MCF 10A (cell line): ENCODE results near the gene FAM227B. TPM values are rescaled to one million over a fixed set of nuclear protein-coding genes. Genes with fewer than 3 reads are reported as not detected.

Experiments
- BruUV-seq: library from RNA; stranded (reverse); fragments of 400-500 nt; replicated peaks from 2 replicates; lab custom pipeline; 2021; lab: Mats Ljungman, UMichigan
- CTCF ChIA-PET: fragments of 300-600 bp; sonication (Branson Sonifier 250); formaldehyde crosslinking; extraction: SDS; loops from one replicate; lab custom pipeline; 2021; ENCODE audit warnings: antibody characterized with exemption, inconsistent platforms; lab: Yijun Ruan, JAX
- POLR2A ChIA-PET: fragments of 300-600, 350-650 bp; sonication (Branson Sonifier 250); formaldehyde crosslinking; extraction: SDS; loops from one replicate; lab custom pipeline; 2020; ENCODE audit warnings: antibody characterized with exemption, inconsistent platforms; lab: Yijun Ruan, JAX
- DNase-seq: peaks from one replicate; pipeline ENCODE4 v3.0.0-alpha.2; 2018; ENCODE audit not compliant: unreplicated experiment
- H3K27ac Mint-ChIP-seq: one replicate; pipeline ENCODE4 v1.8.0; 2022; ENCODE audit warnings: mild to moderate bottlenecking, low read depth, mixed read lengths; ENCODE audit not compliant: unreplicated experiment
- H3K27me3 Mint-ChIP-seq: one replicate; pipeline ENCODE4 v1.8.0; 2022; ENCODE audit warnings: mixed read lengths; ENCODE audit not compliant: insufficient read depth, unreplicated experiment
- H3K36me3 Mint-ChIP-seq: one replicate; pipeline ENCODE4 v1.8.0; 2022; ENCODE audit warnings: mild to moderate bottlenecking, moderate library complexity, mixed read lengths; ENCODE audit not compliant: insufficient read depth, unreplicated experiment
- H3K4me1 Mint-ChIP-seq: one replicate; pipeline ENCODE4 v1.8.0; 2022; ENCODE audit warnings: mixed read lengths; ENCODE audit not compliant: insufficient read depth, unreplicated experiment
- H3K4me3 Mint-ChIP-seq: one replicate; pipeline ENCODE4 v1.8.0; 2022; ENCODE audit warnings: mild to moderate bottlenecking, moderate library complexity, mixed read lengths; ENCODE audit not compliant: unreplicated experiment
- H3K9me3 Mint-ChIP-seq: one replicate; pipeline ENCODE4 v1.8.0; 2022; ENCODE audit warnings: mixed read lengths; ENCODE audit not compliant: unreplicated experiment
- CTCF ChIP-seq: fragments of 200-600 bp; IDR thresholded peaks from one replicate; pipeline ENCODE4 v1.8.0; 2022; ENCODE audit warnings: antibody characterized with exemption, mild to moderate bottlenecking; ENCODE audit not compliant: unreplicated experiment
- intact Hi-C: fragments of 100-400 bp; cut with micrococcal nuclease; formaldehyde crosslinking; loops from 2 replicates; pipeline ENCODE4 v1.14.1; 2022
- total RNA-seq: library from RNA; stranded (reverse); gene quantifications from 2 replicates; pipeline ENCODE4 v1.2.3, GENCODE V29; 2022

The FAM227B gene
- total RNA-seq, 1 experiment from 2014 or later: 5.8 TPM

DNA sequence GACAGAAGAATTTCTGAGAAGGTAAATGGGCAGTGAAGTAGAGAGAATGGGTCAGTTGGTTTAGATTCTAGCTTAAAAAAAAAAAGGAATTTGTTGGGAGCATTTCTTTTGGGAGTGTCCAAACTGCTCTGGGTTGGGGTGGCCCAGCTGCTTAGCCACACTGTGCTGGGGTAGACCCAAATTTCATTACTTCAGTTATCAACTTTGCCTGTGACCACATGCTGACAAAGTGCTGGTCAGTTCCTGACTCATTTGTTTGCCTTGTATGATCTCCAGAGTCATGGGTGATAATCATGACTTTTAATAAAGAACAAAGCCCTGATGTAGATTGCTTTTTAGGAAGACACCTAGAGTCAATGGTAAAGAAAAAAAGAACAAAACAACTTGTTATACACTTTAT lies 319.1 kb downstream of the FAM227B start:
- H3K4me1 Mint-ChIP-seq: no peaks in the 10 kb centered on the region
- H3K27ac Mint-ChIP-seq: no peak overlapping the region
- TF ChIP-seq CTCF: no peak
- intact Hi-C loops: no loop called here
- no peak for DNase-seq
- no peaks in the 10 kb centered on the region for H3K27me3 Mint-ChIP-seq
- no peaks in the 10 kb centered on the region for H3K9me3 Mint-ChIP-seq
- no TSS peak for BruUV-seq
- ChIA-PET POLR2A (interaction anchor here (0.6 kb wide), 1 partner anchor 161 kb away, joined by 3 read pairs; no protein-coding TSS in a partner anchor), CTCF (no interaction called here)
- no peak overlapping the region for H3K4me3 Mint-ChIP-seq
- H3K36me3 Mint-ChIP-seq: peaks cover 15% of the 10 kb centered on the region

DNA sequence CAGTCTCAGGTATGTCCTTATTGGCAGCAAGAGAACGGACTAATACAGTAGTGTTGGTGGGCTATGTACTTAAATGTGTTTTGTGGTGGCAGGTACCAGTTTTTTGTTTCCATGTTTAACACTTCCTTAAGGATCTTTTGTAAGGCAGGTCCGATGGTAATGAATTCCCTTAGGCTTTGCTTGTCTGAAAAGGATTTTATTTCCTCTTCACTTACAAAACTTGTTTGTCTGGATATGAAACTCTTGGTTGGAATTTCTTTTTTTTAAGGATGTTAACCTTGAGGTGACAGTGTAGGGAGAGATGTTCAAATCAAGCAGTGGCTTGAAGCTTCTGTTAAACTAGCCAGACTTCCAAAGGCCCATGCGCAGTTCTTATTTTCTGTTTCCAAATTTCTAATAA lies 319.8 kb downstream of the FAM227B start:
- intact Hi-C loops: no loop called here
- Mint-ChIP-seq H3K27me3 (no peaks in the 10 kb centered on the region), H3K36me3 (peaks cover 19% of the 10 kb centered on the region), H3K27ac (peak overlapping the region; percentile 29), H3K4me1 (no peaks in the 10 kb centered on the region), H3K4me3 (no peak overlapping the region), H3K9me3 (no peaks in the 10 kb centered on the region)
- CTCF ChIA-PET: no interaction called here
- TF ChIP-seq CTCF: no peak
- POLR2A ChIA-PET: no interaction called here
- no TSS peak for BruUV-seq
- DNase-seq: no peak

- BruUV-seq: no TSS peak
- Mint-ChIP-seq H3K27me3 (no peaks in the 10 kb centered on the region), H3K9me3 (no peaks in the 10 kb centered on the region), H3K36me3 (peaks cover 13% of the 10 kb centered on the region), H3K4me1 (no peaks in the 10 kb centered on the region), H3K4me3 (no peak overlapping the region), H3K27ac (no peak overlapping the region)
- DNase-seq: no peak
- TF ChIP-seq CTCF: no peak
- ChIA-PET POLR2A (no interaction called here), CTCF (no interaction called here)
- intact Hi-C loops: no loop called here
Measured at GRCh38 chr15:49297584-49297983, 323.0 kb downstream of the FAM227B start.

- Mint-ChIP-seq H3K9me3 (no peaks in the 10 kb centered on the region), H3K27ac (no peak overlapping the region), H3K27me3 (no peaks in the 10 kb centered on the region), H3K36me3 (peaks cover 19% of the 10 kb centered on the region), H3K4me3 (no peak overlapping the region), H3K4me1 (no peaks in the 10 kb centered on the region)
- CTCF ChIA-PET: no interaction called here
- no peak for DNase-seq
- intact Hi-C loops: no loop called here
- no TSS peak for BruUV-seq
- no peak for TF ChIP-seq CTCF
- POLR2A ChIA-PET: no interaction called here
Measured at GRCh38 chr15:49296258-49296657, 324.4 kb downstream of the FAM227B start.
